H1 (cell line): ENCODE measurements around the gene LY6G6C.

Experiments used
- CTCF ChIP-seq, 3 experiments: IDR thresholded peaks; 1 replicate in 2 of 3; 2 replicates in 1 of 3; pipeline versions ENCODE4 v1.5.1 to v1.6.1; 2011; ENCODE audit warnings: low read length in 3 of 3, mild to moderate bottlenecking in 3 of 3, inconsistent platforms in 2 of 3, low read depth in 1 of 3, moderate library complexity in 1 of 3; ENCODE audit not compliant: insufficient read depth in 1 of 3; ENCODE audit errors: control extremely low read depth in 1 of 3
- JUN ChIP-seq: IDR thresholded peaks from 2 replicates; pipeline ENCODE4 v1.6.1; 2011; ENCODE audit warnings: low read depth, mild to moderate bottlenecking, improper control_type of control experiment, low read length
- POLR2A ChIP-seq, 2 experiments: IDR thresholded peaks; 1 replicate in 1 of 2; 2 replicates in 1 of 2; pipeline ENCODE4 v1.6.1; 2011; ENCODE audit warnings: low read depth in 2 of 2, low read length in 2 of 2, mild to moderate bottlenecking in 2 of 2; ENCODE audit errors: control extremely low read depth in 1 of 2
- RAD21 ChIP-seq, 2 experiments: IDR thresholded peaks in 1 of 2; conservative IDR thresholded peaks in 1 of 2; 2 replicates each; pipeline ENCODE4 v1.6.1; 2011; ENCODE audit warnings: low read depth in 2 of 2, low read length in 2 of 2, improper control_type of control experiment in 1 of 2, inconsistent platforms in 1 of 2, mild to moderate bottlenecking in 1 of 2, moderate library complexity in 1 of 2
- SRF ChIP-seq: IDR thresholded peaks from 2 replicates; pipeline ENCODE4 v1.6.1; 2011; ENCODE audit warnings: mild to moderate bottlenecking, low read depth, low read length, moderate library complexity

GRCh38 chr6:31683591-31683990 lies 38.0 kb downstream of the LY6G6C start:
- TF ChIP-seq CTCF (IDR thresholded peaks at IDR 0.05; ENCODE audit: control extremely low read depth in 1 of 3, insufficient read depth in 1 of 3, low read depth in 1 of 3, low read length in 3 of 3) (no peak), RAD21 (IDR thresholded peaks at IDR 0.05 in 1 of 2, conservative IDR thresholded peaks at IDR 0.05 in 1 of 2; ENCODE audit: low read depth in 2 of 2, low read length in 2 of 2) (no peak), JUN (no peak), POLR2A (IDR thresholded peaks at IDR 0.05; ENCODE audit: control extremely low read depth in 1 of 2, low read depth in 2 of 2, low read length in 2 of 2) (no peak), SRF (no peak)
